Mesodermal cell (in vitro differentiated cells): ENCODE results near the gene DEFB121.
"Not testable (repeated sequence)": the region's sequence is repeated elsewhere in the genome, so short reads cannot be mapped to it uniquely, and the experiment has no call there.

Experiments used
- H3K27ac ChIP-seq: 2 replicates; pipeline ENCODE4 v1.7.0; 2013; ENCODE audit warnings: mild to moderate bottlenecking, low read depth, low read length, moderate library complexity; ENCODE audit not compliant: severe bottlenecking
- H3K36me3 ChIP-seq: 2 replicates; pipeline ENCODE4 v1.7.1; 2013; ENCODE audit warnings: mild to moderate bottlenecking, low read length, moderate library complexity; ENCODE audit not compliant: control insufficient read depth, insufficient read depth
- H3K4me1 ChIP-seq: one replicate; pipeline ENCODE4 v1.7.1; 2013; ENCODE audit warnings: mild to moderate bottlenecking, low read length; ENCODE audit not compliant: insufficient read depth, control insufficient read depth, poor library complexity, severe bottlenecking
- H3K4me3 ChIP-seq: 2 replicates; pipeline ENCODE4 v1.7.0; 2013; ENCODE audit warnings: low read length, control low read depth, mild to moderate bottlenecking; ENCODE audit not compliant: insufficient read depth, poor library complexity, severe bottlenecking; ENCODE audit errors: extremely low read depth
- H3K9me3 ChIP-seq: 2 replicates; pipeline ENCODE4 v1.7.1; 2013; ENCODE audit warnings: mild to moderate bottlenecking, low read length, moderate library complexity; ENCODE audit not compliant: control insufficient read depth
- WGBS, 2 experiments: methylation state at CpG; one replicate each; pipeline ENCODE4 v1.1.5; 2013; ENCODE audit warnings: missing lambda C conversion rate in 2 of 2; ENCODE audit not compliant: insufficient coverage in 2 of 2; 5-methylcytosine and 5-hydroxymethylcytosine counted together

DEFB121 gene

GRCh38 chr20:31418307-31418706 is 12.3 kb upstream of the DEFB121 start:
- no peak overlapping the region for H3K4me3 ChIP-seq
- H3K36me3 ChIP-seq: no peaks in the 10 kb centered on the region
- H3K4me1 ChIP-seq: no peaks in the 10 kb centered on the region
- H3K27ac ChIP-seq: no peak overlapping the region
- peaks cover 54% of the 10 kb centered on the region for H3K9me3 ChIP-seq
- WGBS, 2 experiments: 94% methylated on average over 3 of the region's 7 CpGs; no CpG with 5 or more reads in 1 of the 2 experiments

- Histone ChIP-seq H3K27ac (no peak overlapping the region), H3K4me1 (no peaks in the 10 kb centered on the region), H3K36me3 (no peaks in the 10 kb centered on the region), H3K4me3 (no peak overlapping the region), H3K9me3 (peaks cover 56% of the 10 kb centered on the region)
- 83% methylated on average over 1 of the region's 2 CpGs; no CpG with 5 or more reads in 1 of the 2 experiments for WGBS, 2 experiments
Measured at GRCh38 chr20:31415653-31416052, 9.6 kb upstream of the DEFB121 start.

GRCh38 chr20:31414381-31414780 is 8.4 kb upstream of the DEFB121 start:
- Histone ChIP-seq H3K4me3 (no peak overlapping the region), H3K4me1 (no peaks in the 10 kb centered on the region), H3K27ac (no peak overlapping the region), H3K9me3 (peaks cover 53% of the 10 kb centered on the region), H3K36me3 (no peaks in the 10 kb centered on the region)
- 85 to 90% methylated on average over 2 to 3 of the region's 6 CpGs for WGBS, 2 experiments

- Histone ChIP-seq H3K4me1 (no peaks in the 10 kb centered on the region), H3K9me3 (peaks cover 62% of the 10 kb centered on the region), H3K36me3 (no peaks in the 10 kb centered on the region), H3K27ac (no peak overlapping the region), H3K4me3 (no peak overlapping the region)
- no CpG with 5 or more reads among the region's 1 CpG for WGBS, 2 experiments
Measured at GRCh38 chr20:31410011-31410410, 4.0 kb upstream of the DEFB121 start.

GRCh38 chr20:31403886-31404285 is 2.1 kb downstream of the DEFB121 start:
- Histone ChIP-seq H3K9me3 (peaks cover 82% of the 10 kb centered on the region), H3K36me3 (no peaks in the 10 kb centered on the region), H3K4me1 (no peaks in the 10 kb centered on the region), H3K4me3 (no peak overlapping the region), H3K27ac (no peak overlapping the region)
- 14 to 83% methylated on average over 1 of the region's 1 CpG for WGBS, 2 experiments

- H3K4me3 ChIP-seq: no peak overlapping the region
- no peak overlapping the region for H3K27ac ChIP-seq
- H3K4me1 ChIP-seq: no peaks in the 10 kb centered on the region
- 28 to 32% methylated on average over 2 to 3 of the region's 3 CpGs for WGBS, 2 experiments
- no peaks in the 10 kb centered on the region for H3K36me3 ChIP-seq
- H3K9me3 ChIP-seq: peaks cover 53% of the 10 kb centered on the region
Measured at GRCh38 chr20:31394900-31395299, 11.1 kb downstream of the DEFB121 start.

GRCh38 chr20:31392836-31393235 is 13.2 kb downstream of the DEFB121 start:
- WGBS, 2 experiments: 43% methylated on average over 1 of the region's 2 CpGs; no CpG with 5 or more reads in 1 of the 2 experiments
- H3K4me1 ChIP-seq: no peaks in the 10 kb centered on the region

GRCh38 chr20:31390490-31390889 is 15.5 kb downstream of the DEFB121 start, which contains the start of gene DEFB119:
Gene DEFB119, minus strand, starts transcription at chr20:31390590. Its CDS starts 107 bp downstream, at chr20:31390483.
- Histone ChIP-seq H3K27ac (no peak within 1 kb of the TSS), H3K4me3 (no peak within 1 kb of the TSS), H3K4me1 (no peaks in the 10 kb centered on the region), H3K9me3 (peaks cover 70% of the 10 kb centered on the region), H3K36me3 (no peaks in the 10 kb centered on the region)
- WGBS, 2 experiments: 43 to 57% methylated on average over 1 of the region's 1 CpG

More at GRCh38 chr20:31392836-31393235, 13.2 kb downstream of the DEFB121 start:
- no peak overlapping the region for H3K27ac ChIP-seq
- no peak overlapping the region for H3K4me3 ChIP-seq
- H3K9me3 ChIP-seq: peaks cover 60% of the 10 kb centered on the region
- H3K36me3 ChIP-seq: no peaks in the 10 kb centered on the region

GRCh38 chr20:31374346-31374745 is 31.7 kb downstream of the DEFB121 start:
- H3K4me1 ChIP-seq: no peaks in the 10 kb centered on the region
- no CpG with 5 or more reads among the region's 2 CpGs for WGBS, 2 experiments
- H3K27ac ChIP-seq: no peak overlapping the region
- H3K4me3 ChIP-seq: no peak overlapping the region
- no peaks in the 10 kb centered on the region for H3K36me3 ChIP-seq
- peaks cover 38% of the 10 kb centered on the region for H3K9me3 ChIP-seq

GRCh38 chr20:31368301-31368700 is 37.7 kb downstream of the DEFB121 start, which contains the start of gene DEFB118:
Gene DEFB118, plus strand, starts transcription at chr20:31368601. Its CDS starts 50 bp downstream, at chr20:31368651.
- no peaks in the 10 kb centered on the region for H3K4me1 ChIP-seq
- no peak within 1 kb of the TSS for H3K27ac ChIP-seq
- peaks cover 36% of the 10 kb centered on the region for H3K9me3 ChIP-seq
- WGBS, 2 experiments: 63 to 71% methylated on average over 2 of the region's 2 CpGs
- no peak within 1 kb of the TSS for H3K4me3 ChIP-seq
- no peaks in the 10 kb centered on the region for H3K36me3 ChIP-seq

GRCh38 chr20:31364272-31364671 is 41.7 kb downstream of the DEFB121 start:
- H3K9me3 ChIP-seq: peaks cover 37% of the 10 kb centered on the region
- not testable (repeated sequence) for H3K4me3 ChIP-seq, H3K4me1 ChIP-seq, H3K27ac ChIP-seq, H3K36me3 ChIP-seq
- 53 to 72% methylated on average over 2 to 3 of the region's 5 CpGs for WGBS, 2 experiments
